ENCODE results near the gene LRRC58.

LRRC58 gene

DNA sequence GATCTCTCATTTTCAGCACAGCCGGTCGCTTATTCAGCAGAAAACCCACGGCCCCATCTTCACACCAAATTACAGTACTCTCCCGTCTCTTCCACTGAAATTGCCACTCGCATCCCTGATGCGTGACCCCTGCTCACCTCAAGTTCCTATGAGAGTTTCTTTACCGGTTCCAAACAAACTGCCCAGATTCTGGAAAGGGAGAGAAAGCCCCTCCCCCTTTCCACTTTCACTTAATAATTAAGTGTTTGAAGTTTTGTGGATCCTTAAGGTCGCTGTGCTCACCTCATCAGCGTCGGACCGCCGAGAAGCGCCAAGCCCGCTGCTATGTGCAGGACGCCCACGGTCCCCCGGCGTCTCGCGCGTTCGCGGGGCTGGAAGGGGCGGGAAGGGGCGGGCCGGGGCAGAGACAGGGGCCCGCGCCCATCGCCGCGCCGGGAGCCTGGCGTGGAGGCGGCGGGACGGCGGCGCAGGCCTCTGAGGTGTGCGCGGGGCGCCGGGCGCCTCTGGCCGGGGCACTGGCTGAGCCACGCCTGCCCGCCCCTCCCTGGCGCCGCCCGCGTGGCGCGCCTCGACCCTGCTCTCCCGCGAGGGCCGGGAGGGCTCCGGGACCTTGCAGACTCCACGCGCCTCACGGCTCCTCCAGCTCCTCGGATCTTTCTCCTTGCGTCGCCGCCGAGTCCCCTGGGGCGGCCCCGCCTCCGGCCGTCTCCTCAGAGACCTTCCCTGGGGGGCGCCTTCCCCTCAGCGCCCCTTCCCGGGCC, 64.2 kb downstream of the LRRC58 start, which contains the start of gene GPR156:
Gene GPR156 (minus strand): TSS at position 476 of the 761 bp plus-strand sequence. CDS start 41,124 bp downstream, outside the sequence.
- Histone ChIP-seq H3K27ac (replicated peaks; ENCODE audit: low read length) (no peak within 1 kb of the TSS), H4K91ac (ENCODE audit: low read depth, low read length, poor library complexity) (no peak within 1 kb of the TSS), H2BK12ac (ENCODE audit: low read length) (no peak within 1 kb of the TSS), H2BK15ac (ENCODE audit: low read length) (no peak within 1 kb of the TSS), H3K36me3 (replicated peaks in 1 of 2; ENCODE audit: control insufficient read depth in 2 of 2, insufficient read depth in 2 of 2, low read length in 2 of 2) (no peaks in the 10 kb centered on the region), H3K23ac (ENCODE audit: low read depth, low read length, poor library complexity) (peak within 1 kb of the TSS; percentile 52), H3K4me2 (ENCODE audit: insufficient read depth, low read length, poor library complexity, severe bottlenecking) (peak within 1 kb of the TSS; percentile 77), H4K8ac (ENCODE audit: low read depth, low read length) (no peak within 1 kb of the TSS), H2AK5ac (ENCODE audit: low read depth, low read length) (peak within 1 kb of the TSS; percentile 48), H3K27me3 (ENCODE audit: control insufficient read depth in 3 of 3, insufficient read depth in 3 of 3, low read depth in 1 of 3, low read length in 3 of 3) (peaks cover 0 to 38% (median 13%) of the 10 kb centered on the region in 3 experiments), H3K18ac (ENCODE audit: low read length) (peak within 1 kb of the TSS; percentile 92), H3K4me1 (ENCODE audit: control insufficient read depth in 2 of 2, insufficient read depth in 1 of 2, low read depth in 1 of 2, low read length in 2 of 2) (peaks cover 0 to 2% of the 10 kb centered on the region in 2 donors), H3K4ac (ENCODE audit: low read length) (no peak within 1 kb of the TSS), H2BK120ac (ENCODE audit: low read depth, low read length) (no peak within 1 kb of the TSS), H3K9ac (ENCODE audit: low read depth, low read length, poor library complexity) (peak within 1 kb of the TSS; percentile 64), H3K79me1 (ENCODE audit: low read depth, low read length) (no peaks in the 10 kb centered on the region), H3K14ac (ENCODE audit: low read length) (no peak within 1 kb of the TSS), H2BK5ac (ENCODE audit: low read length) (no peak within 1 kb of the TSS), H3K4me3 (ENCODE audit: low read length in 2 of 2) (peak within 1 kb of the TSS; percentile 10 to 73), H3K9me3 (replicated peaks in 1 of 2; ENCODE audit: control insufficient read depth in 2 of 2, insufficient read depth in 1 of 2, low read depth in 1 of 2, low read length in 2 of 2) (peaks cover 2% of the 10 kb centered on the region in 2 donors), H2AFZ (ENCODE audit: low read length) (peak within 1 kb of the TSS; percentile 78)
- no peak for DNase-seq (ENCODE audit: low spot score)
- no CpG with 5 or more reads among the region's 72 CpGs for WGBS, 2 donors (ENCODE audit: extremely low coverage in 2 of 2, insufficient read length in 2 of 2, insufficient replicate concordance in 1 of 2)

DNA sequence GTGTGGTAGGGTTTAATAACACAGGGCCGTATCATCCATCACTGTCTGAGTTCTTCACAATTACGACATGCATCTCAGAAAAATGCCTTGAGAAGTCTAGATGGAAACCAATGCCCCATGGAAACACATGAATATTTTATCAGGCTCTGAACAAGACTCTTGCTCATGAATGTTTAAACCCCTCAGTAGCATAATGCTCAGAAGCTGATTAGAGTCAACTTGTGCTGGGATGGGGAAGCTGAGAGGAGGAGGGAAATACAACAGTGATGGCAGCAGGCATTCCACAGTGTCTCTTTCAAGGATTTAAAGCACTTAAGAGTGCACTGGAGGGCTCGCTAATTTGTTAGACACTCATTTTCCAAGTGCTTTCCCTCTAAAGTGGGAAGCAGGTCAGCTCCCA, 67.9 kb downstream of the LRRC58 start:
- H3K9me3 ChIP-seq (replicated peaks in 1 of 2; ENCODE audit: control insufficient read depth in 2 of 2, insufficient read depth in 1 of 2, low read depth in 1 of 2, low read length in 2 of 2): peaks cover 0 to 2% of the 10 kb centered on the region in 2 donors
- H3K4me2 ChIP-seq (ENCODE audit: insufficient read depth, low read length, poor library complexity, severe bottlenecking): no peak overlapping the region
- no peak overlapping the region for H3K27ac ChIP-seq (replicated peaks; ENCODE audit: low read length)
- H3K4me1 ChIP-seq (ENCODE audit: control insufficient read depth in 2 of 2, insufficient read depth in 1 of 2, low read depth in 1 of 2, low read length in 2 of 2): peaks cover 0 to 2% of the 10 kb centered on the region in 2 donors
- H2AFZ ChIP-seq (ENCODE audit: low read length): no peak overlapping the region
- no peak overlapping the region for H3K18ac ChIP-seq (ENCODE audit: low read length)
- no peak overlapping the region for H2AK5ac ChIP-seq (ENCODE audit: low read depth, low read length)
- H3K27me3 ChIP-seq (ENCODE audit: control insufficient read depth in 3 of 3, insufficient read depth in 3 of 3, low read depth in 1 of 3, low read length in 3 of 3): peaks cover 0 to 30% (median 13%) of the 10 kb centered on the region in 3 experiments
- no peak overlapping the region for H4K91ac ChIP-seq (ENCODE audit: low read depth, low read length, poor library complexity)
- no peak overlapping the region for H2BK15ac ChIP-seq (ENCODE audit: low read length)
- H3K79me1 ChIP-seq (ENCODE audit: low read depth, low read length): no peaks in the 10 kb centered on the region
- H3K23ac ChIP-seq (ENCODE audit: low read depth, low read length, poor library complexity): no peak overlapping the region
- H3K4ac ChIP-seq (ENCODE audit: low read length): no peak overlapping the region
- no peak for DNase-seq (ENCODE audit: low spot score)
- no peak overlapping the region for H2BK120ac ChIP-seq (ENCODE audit: low read depth, low read length)
- no CpG with 5 or more reads among the region's 3 CpGs for WGBS, 2 donors (ENCODE audit: extremely low coverage in 2 of 2, insufficient read length in 2 of 2, insufficient replicate concordance in 1 of 2)
- H2BK5ac ChIP-seq (ENCODE audit: low read length): no peak overlapping the region
- H3K9ac ChIP-seq (ENCODE audit: low read depth, low read length, poor library complexity): no peak overlapping the region
- H4K8ac ChIP-seq (ENCODE audit: low read depth, low read length): no peak overlapping the region
- H3K36me3 ChIP-seq (replicated peaks in 1 of 2; ENCODE audit: control insufficient read depth in 2 of 2, insufficient read depth in 2 of 2, low read length in 2 of 2): no peaks in the 10 kb centered on the region
- no peak overlapping the region for H2BK12ac ChIP-seq (ENCODE audit: low read length)
- no peak overlapping the region for H3K14ac ChIP-seq (ENCODE audit: low read length)
- no peak overlapping the region for H3K4me3 ChIP-seq (ENCODE audit: low read length in 2 of 2)

DNA sequence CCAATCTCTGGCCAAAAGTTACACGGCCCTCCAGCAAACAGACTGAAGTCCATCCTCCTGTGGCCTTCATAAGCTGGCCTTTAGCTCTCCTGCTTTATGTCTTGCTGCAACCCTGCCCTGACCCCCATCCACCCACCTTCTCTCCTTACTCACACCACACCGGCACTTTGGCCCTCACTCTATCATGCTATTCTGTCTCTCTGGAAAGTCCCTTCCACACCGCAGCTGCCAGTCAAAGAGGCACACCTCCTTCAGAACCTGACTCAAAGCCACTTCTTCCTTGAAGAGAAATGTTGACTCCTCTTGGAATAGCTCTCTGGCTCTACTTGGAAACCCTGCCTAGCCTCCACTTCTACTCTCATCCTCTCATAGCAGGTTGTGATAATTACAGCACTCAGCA, 68.6 kb downstream of the LRRC58 start:
- H3K14ac ChIP-seq (ENCODE audit: low read length): no peak overlapping the region
- no peak overlapping the region for H3K4ac ChIP-seq (ENCODE audit: low read length)
- no peak overlapping the region for H3K23ac ChIP-seq (ENCODE audit: low read depth, low read length, poor library complexity)
- peaks cover 0 to 2% of the 10 kb centered on the region in 2 donors for H3K4me1 ChIP-seq (ENCODE audit: control insufficient read depth in 2 of 2, insufficient read depth in 1 of 2, low read depth in 1 of 2, low read length in 2 of 2)
- no peak overlapping the region for H2BK5ac ChIP-seq (ENCODE audit: low read length)
- no peaks in the 10 kb centered on the region for H3K36me3 ChIP-seq (replicated peaks in 1 of 2; ENCODE audit: control insufficient read depth in 2 of 2, insufficient read depth in 2 of 2, low read length in 2 of 2)
- H2BK120ac ChIP-seq (ENCODE audit: low read depth, low read length): no peak overlapping the region
- no peak overlapping the region for H3K9ac ChIP-seq (ENCODE audit: low read depth, low read length, poor library complexity)
- no peak overlapping the region for H3K27ac ChIP-seq (replicated peaks; ENCODE audit: low read length)
- H2BK15ac ChIP-seq (ENCODE audit: low read length): no peak overlapping the region
- no peak overlapping the region for H4K8ac ChIP-seq (ENCODE audit: low read depth, low read length)
- WGBS, 2 donors (ENCODE audit: extremely low coverage in 2 of 2, insufficient read length in 2 of 2, insufficient replicate concordance in 1 of 2): no CpG with 5 or more reads among the region's 3 CpGs
- H3K9me3 ChIP-seq (replicated peaks in 1 of 2; ENCODE audit: control insufficient read depth in 2 of 2, insufficient read depth in 1 of 2, low read depth in 1 of 2, low read length in 2 of 2): no peaks in the 10 kb centered on the region
- H3K79me1 ChIP-seq (ENCODE audit: low read depth, low read length): no peaks in the 10 kb centered on the region
- peak overlapping the region; percentile 32 for H3K18ac ChIP-seq (ENCODE audit: low read length)
- no peak overlapping the region for H3K4me3 ChIP-seq (ENCODE audit: low read length in 2 of 2)
- no peak overlapping the region for H2AFZ ChIP-seq (ENCODE audit: low read length)
- H4K91ac ChIP-seq (ENCODE audit: low read depth, low read length, poor library complexity): no peak overlapping the region
- H2BK12ac ChIP-seq (ENCODE audit: low read length): no peak overlapping the region
- DNase-seq (ENCODE audit: low spot score): no peak
- H3K27me3 ChIP-seq (ENCODE audit: control insufficient read depth in 3 of 3, insufficient read depth in 3 of 3, low read depth in 1 of 3, low read length in 3 of 3): peaks cover 0 to 23% (median 12%) of the 10 kb centered on the region in 3 experiments
- no peak overlapping the region for H3K4me2 ChIP-seq (ENCODE audit: insufficient read depth, low read length, poor library complexity, severe bottlenecking)
- H2AK5ac ChIP-seq (ENCODE audit: low read depth, low read length): no peak overlapping the region

DNA sequence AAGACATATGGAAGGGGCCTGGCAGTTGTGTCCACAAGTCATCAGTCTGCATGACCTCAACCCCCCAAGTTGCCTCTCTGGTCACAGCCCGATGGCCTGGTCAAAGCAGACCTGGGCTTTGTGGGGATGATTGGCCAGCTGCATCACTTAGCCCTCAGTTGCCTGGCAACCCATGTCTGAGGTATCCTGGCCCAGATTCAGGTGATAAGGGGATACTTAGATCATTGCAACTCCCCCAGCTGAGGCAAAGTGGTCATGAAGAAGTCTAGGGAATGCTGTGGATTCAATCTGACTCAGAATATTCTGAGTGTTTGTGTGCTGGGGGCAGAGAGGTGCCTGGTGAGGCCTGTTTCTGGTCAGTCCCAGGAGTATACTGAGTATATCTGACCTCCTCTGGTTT, 69.1 kb downstream of the LRRC58 start:
- Histone ChIP-seq H3K9ac (ENCODE audit: low read depth, low read length, poor library complexity) (no peak overlapping the region), H2BK120ac (ENCODE audit: low read depth, low read length) (no peak overlapping the region), H3K4me3 (ENCODE audit: low read length in 2 of 2) (no peak overlapping the region), H3K14ac (ENCODE audit: low read length) (no peak overlapping the region), H4K8ac (ENCODE audit: low read depth, low read length) (no peak overlapping the region), H3K4me2 (ENCODE audit: insufficient read depth, low read length, poor library complexity, severe bottlenecking) (no peak overlapping the region), H3K79me1 (ENCODE audit: low read depth, low read length) (no peaks in the 10 kb centered on the region), H3K18ac (ENCODE audit: low read length) (no peak overlapping the region), H3K23ac (ENCODE audit: low read depth, low read length, poor library complexity) (no peak overlapping the region), H3K4ac (ENCODE audit: low read length) (no peak overlapping the region), H3K9me3 (replicated peaks in 1 of 2; ENCODE audit: control insufficient read depth in 2 of 2, insufficient read depth in 1 of 2, low read depth in 1 of 2, low read length in 2 of 2) (no peaks in the 10 kb centered on the region), H3K36me3 (replicated peaks in 1 of 2; ENCODE audit: control insufficient read depth in 2 of 2, insufficient read depth in 2 of 2, low read length in 2 of 2) (no peaks in the 10 kb centered on the region), H2BK12ac (ENCODE audit: low read length) (no peak overlapping the region), H3K4me1 (ENCODE audit: control insufficient read depth in 2 of 2, insufficient read depth in 1 of 2, low read depth in 1 of 2, low read length in 2 of 2) (peaks cover 0 to 2% of the 10 kb centered on the region in 2 donors), H2AFZ (ENCODE audit: low read length) (no peak overlapping the region), H3K27ac (replicated peaks; ENCODE audit: low read length) (no peak overlapping the region), H2BK5ac (ENCODE audit: low read length) (no peak overlapping the region), H4K91ac (ENCODE audit: low read depth, low read length, poor library complexity) (no peak overlapping the region), H2BK15ac (ENCODE audit: low read length) (no peak overlapping the region), H2AK5ac (ENCODE audit: low read depth, low read length) (no peak overlapping the region), H3K27me3 (ENCODE audit: control insufficient read depth in 3 of 3, insufficient read depth in 3 of 3, low read depth in 1 of 3, low read length in 3 of 3) (peaks cover 0 to 18% (median 7%) of the 10 kb centered on the region in 3 experiments)
- no CpG with 5 or more reads among the region's 1 CpG for WGBS, 2 donors (ENCODE audit: extremely low coverage in 2 of 2, insufficient read length in 2 of 2, insufficient replicate concordance in 1 of 2)
- no peak for DNase-seq (ENCODE audit: low spot score)
